HG02981 (cell line): ENCODE data around the gene CNGA2.
"Not testable (repeated sequence)": the region's sequence is repeated elsewhere in the genome, so short reads cannot be mapped to it uniquely, and the experiment has no call there.

Experiments used
- ATAC-seq: cut with Tn5 transposase; IDR thresholded peaks from one replicate; pipeline ENCODE4 v1.9.1; 2021; ENCODE audit warnings: mild to moderate bottlenecking, moderate library complexity; ENCODE audit not compliant: unreplicated experiment

The CNGA2 gene

GRCh38 chrX:151734446-151734845 is at the start of gene CNGA2:
Gene CNGA2 (plus strand): TSS chrX:151734746. CDS start chrX:151738484, 3,738 bp downstream.
- no peak for ATAC-seq

GRCh38 chrX:151687635-151688034 is 46.9 kb upstream of the CNGA2 start:
- ATAC-seq = no peak

GRCh38 chrX:151688695-151689094 is 45.9 kb upstream of the CNGA2 start:
- no peak for ATAC-seq

DNA sequence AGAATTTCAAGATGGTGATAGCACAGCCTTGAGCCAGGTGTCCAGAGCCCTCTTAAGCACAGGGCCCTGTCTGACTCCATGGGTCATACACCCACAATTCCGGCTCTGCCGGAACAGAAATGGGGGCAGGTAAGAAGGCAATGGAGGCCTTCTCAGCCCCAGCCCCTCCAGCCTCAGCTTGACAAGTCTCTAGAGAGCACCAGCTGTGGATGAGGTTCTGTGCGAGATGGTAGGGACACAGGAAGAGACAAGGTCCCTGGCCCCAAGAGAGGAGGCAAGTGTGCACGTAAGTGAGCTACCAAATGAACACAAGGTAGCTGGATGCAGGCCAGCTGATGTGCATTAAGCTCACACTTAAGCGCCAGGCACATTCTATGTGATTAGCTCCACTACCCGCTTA is 41.7 kb upstream of the CNGA2 start:
- ATAC-seq = no peak

DNA sequence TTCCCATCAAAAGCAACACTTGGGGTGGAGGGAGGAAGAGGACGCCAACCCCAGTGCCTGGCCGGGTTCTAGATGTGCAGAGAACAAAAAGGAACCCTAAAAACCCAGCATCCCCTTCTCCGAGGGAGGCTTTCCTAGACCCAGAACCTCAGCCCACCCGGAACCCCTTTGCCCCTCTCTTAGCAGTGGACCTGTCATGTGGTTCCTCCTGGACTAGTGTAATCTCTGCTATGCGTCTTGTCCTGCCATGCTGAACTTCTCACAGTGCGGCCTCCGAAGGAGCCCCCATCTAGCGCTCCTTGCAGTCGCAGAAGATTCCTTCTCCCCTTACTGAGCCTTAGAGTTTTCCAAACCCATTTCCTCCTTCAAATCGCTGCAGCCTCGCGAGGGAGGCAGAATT is 40.4 kb upstream of the CNGA2 start:
- no peak for ATAC-seq

- no peak for ATAC-seq
Observed at GRCh38 chrX:151694661-151695582, 39.6 kb upstream of the CNGA2 start, which contains the start of gene PRRG3. Gene PRRG3 (plus strand): TSS chrX:151695458. CDS start chrX:151698815, 3,357 bp downstream.

GRCh38 chrX:151695583-151696340 is 38.8 kb upstream of the CNGA2 start:
- ATAC-seq = no peak

DNA sequence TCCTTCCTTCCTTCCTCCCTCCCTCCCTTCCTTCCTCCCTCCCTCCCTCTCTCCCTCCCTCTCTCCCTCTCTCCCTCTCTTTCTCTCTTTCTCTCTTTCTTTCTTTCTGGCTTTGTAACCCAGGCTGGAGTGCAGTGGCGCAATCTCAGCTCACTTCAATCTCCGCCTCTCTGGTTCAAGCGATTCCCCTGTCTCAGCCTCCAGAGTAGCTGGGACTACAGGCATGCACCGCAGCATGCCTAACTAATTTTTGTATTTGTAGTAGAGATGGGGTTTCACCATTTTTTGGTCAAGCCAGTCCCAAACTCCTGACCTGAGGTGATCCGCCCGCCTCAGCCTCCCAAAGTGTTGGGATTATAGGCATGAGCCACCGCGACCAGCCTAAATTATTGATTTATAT is 37.5 kb upstream of the CNGA2 start:
- not testable (repeated sequence) for ATAC-seq

DNA sequence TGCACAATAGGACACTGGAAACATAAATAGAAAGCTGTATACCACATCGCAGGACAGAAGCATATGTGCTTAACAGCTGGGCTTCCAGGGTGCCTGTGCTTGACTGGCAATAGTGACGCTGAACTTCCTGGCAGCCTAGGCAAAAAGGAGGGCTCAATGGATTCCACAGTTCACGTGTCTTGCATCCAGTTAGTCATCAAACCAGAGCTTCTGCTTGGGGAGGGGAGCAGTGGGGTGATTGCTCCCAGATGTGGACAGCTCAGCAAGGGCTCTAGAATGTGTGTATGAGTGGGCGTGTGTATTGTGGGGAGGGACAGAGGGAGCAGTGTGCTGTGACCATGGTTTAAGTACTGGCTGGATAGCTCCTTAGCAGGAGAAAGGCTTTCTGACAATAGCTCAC is 37.0 kb upstream of the CNGA2 start:
- ATAC-seq = no peak

- no peak for ATAC-seq
Observed at GRCh38 chrX:151698485-151698884, 36.1 kb upstream of the CNGA2 start.

DNA sequence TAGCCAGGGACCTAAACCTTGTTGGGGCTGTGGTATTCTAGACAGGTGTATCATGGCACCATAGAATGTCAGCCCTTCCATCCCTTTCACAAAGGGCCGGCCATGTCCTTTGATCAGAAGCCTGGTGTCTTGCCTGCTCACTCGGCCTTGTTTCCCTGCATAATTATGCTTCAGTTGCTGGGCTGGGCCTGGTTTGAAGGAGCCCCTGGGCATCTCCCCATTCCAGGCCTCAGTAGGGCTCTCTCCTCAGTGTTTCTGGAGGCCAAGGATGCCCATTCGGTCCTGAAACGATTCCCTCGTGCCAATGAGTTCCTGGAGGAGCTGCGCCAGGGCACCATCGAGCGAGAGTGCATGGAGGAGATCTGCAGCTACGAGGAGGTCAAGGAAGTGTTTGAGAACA is 34.8 kb upstream of the CNGA2 start:
- no peak for ATAC-seq

- no peak for ATAC-seq
Observed at GRCh38 chrX:151700581-151700980, 34.0 kb upstream of the CNGA2 start.

DNA sequence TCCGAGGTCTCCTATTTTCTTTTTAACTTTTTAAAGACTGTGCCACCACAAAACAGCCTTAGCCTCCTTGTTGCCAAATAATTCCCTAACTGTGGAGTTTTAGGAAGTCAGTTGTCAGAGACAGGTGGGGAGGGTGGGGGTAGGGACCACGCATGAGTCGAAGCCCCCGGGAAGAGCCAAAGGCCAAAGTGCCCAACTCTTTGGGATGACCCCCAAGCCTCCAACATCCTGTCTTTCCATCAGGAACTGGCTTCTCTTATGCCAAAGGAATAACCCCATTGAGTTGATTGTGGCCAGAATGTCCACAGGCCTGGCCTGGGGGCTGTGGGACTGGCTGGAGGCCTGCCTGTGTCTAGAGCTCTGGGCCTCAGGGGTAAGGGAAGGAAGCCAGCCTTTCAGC is 33.5 kb upstream of the CNGA2 start:
- no peak for ATAC-seq

DNA sequence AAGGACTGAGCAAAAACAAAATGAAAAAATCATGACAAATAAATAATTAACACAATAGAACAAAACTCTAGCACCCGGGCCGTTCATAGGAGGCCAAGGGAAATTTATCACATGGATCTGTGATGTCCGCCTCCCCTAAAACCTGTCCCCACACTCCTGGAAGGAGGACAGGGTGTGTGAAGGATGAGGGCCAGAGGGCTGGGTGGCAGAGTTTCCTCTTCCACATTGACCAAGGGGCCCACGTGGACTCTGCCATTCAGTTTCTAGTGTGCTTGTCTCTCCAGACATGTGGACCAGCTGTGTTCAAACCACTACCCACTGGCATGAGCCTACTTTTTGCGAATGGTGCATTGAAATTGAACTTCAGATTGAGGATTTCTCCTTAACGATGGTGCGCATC is 33.0 kb upstream of the CNGA2 start:
- ATAC-seq = no peak

DNA sequence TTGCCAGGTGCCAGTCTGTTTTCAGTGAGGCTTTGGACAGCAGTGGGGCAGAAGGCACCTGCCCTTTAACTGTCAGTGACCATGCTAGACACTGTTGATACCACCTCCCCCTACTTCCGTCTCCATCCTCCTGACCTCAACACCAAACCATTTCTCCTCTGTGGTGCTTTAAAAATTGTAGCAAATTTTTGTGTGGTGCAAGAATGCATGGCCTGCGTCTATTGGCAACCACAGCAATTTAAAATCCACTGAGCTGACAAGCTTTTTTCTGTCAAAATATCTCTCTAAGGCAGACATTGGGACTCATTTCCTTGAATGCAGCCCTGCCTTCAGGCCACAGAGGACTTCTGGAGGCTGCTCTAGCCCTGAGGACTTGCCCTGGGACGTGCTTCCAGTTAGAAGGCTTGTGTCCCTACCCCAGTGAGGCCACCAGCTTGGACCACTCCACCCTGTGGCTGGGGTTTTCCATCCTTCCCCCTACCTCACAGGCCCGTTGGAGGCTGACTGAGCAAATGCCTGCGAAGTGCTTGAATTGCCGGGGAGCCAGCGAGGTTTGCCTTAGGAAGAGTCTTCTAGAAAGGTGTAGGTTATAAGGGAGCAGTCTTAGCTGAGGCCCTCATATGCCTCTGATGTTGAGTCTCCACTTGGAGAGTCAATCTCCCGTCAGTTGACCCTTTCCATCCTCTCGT is 32.4 kb upstream of the CNGA2 start:
- no peak for ATAC-seq

GRCh38 chrX:151702741-151703340 is 31.7 kb upstream of the CNGA2 start:
- no peak for ATAC-seq

- no peak for ATAC-seq
Observed at GRCh38 chrX:151703487-151703886, 31.1 kb upstream of the CNGA2 start.

GRCh38 chrX:151704041-151704663 is 30.4 kb upstream of the CNGA2 start:
- no peak for ATAC-seq

- ATAC-seq = no peak
Observed at GRCh38 chrX:151708821-151709220, 25.7 kb upstream of the CNGA2 start.

- ATAC-seq = no peak
Observed at GRCh38 chrX:151710457-151710856, 24.1 kb upstream of the CNGA2 start.
